ENCODE results near the gene LRRC28.

- TF ChIP-seq CTCF (IDR thresholded peaks at IDR 0.05) (no peak), POLR2A (IDR thresholded peaks at IDR 0.05) (no peak)
These were observed 133.9 kb downstream of the LRRC28 start for GRCh38 chr15:99385005-99385669.
